Osteoblast (primary cell): Measurements from ENCODE around the gene RSPH10B2. TPM values are rescaled to one million over a fixed set of nuclear protein-coding genes. Genes with fewer than 3 reads are reported as not detected.
"Not testable (repeated sequence)": the region's sequence is repeated elsewhere in the genome, so short reads cannot be mapped to it uniquely, and the experiment has no call there.

Source experiments
- DNase-seq: peaks from one replicate; pipeline ENCODE4 v3.0.0; 2011; ENCODE audit warnings: low spot score, mixed read lengths; ENCODE audit not compliant: insufficient read length; ENCODE audit errors: missing footprints
- H2AFZ ChIP-seq: 2 replicates; pipeline ENCODE4 v1.6.0; 2011; ENCODE audit warnings: mild to moderate bottlenecking, low read length
- H3K27ac ChIP-seq: 2 replicates; pipeline ENCODE4 v1.5.1; 2011; ENCODE audit warnings: mild to moderate bottlenecking, low read depth, low read length, moderate library complexity
- H3K27me3 ChIP-seq: 2 replicates; pipeline ENCODE4 v1.6.0; 2012; ENCODE audit warnings: mild to moderate bottlenecking, control low read depth, inconsistent platforms, low read length, moderate library complexity; ENCODE audit not compliant: insufficient read depth
- H3K36me3 ChIP-seq: 2 replicates; pipeline ENCODE4 v1.5.1; 2011; ENCODE audit warnings: mild to moderate bottlenecking, low read length, control low read depth, moderate library complexity; ENCODE audit not compliant: insufficient read depth
- H3K4me1 ChIP-seq: 2 replicates; pipeline ENCODE4 v1.5.1; 2011; ENCODE audit warnings: mild to moderate bottlenecking, low read length, control low read depth, moderate library complexity; ENCODE audit not compliant: insufficient read depth
- H3K4me2 ChIP-seq: 2 replicates; pipeline ENCODE4 v1.6.0; 2011; ENCODE audit warnings: mild to moderate bottlenecking, low read length; ENCODE audit not compliant: insufficient read depth
- H3K4me3 ChIP-seq: fragments of 200-600 bp; sonication (generic); 3 replicates; pipeline ENCODE4 v1.5.1; 2012; ENCODE audit warnings: mild to moderate bottlenecking, low read length, inconsistent platforms; ENCODE audit not compliant: insufficient read depth
- H3K79me2 ChIP-seq: 2 replicates; pipeline ENCODE4 v1.6.0; 2012; ENCODE audit warnings: mild to moderate bottlenecking, low read length, control low read depth, inconsistent platforms; ENCODE audit not compliant: insufficient read depth
- H3K9me3 ChIP-seq: 2 replicates; pipeline ENCODE4 v1.5.1; 2011; ENCODE audit warnings: low read depth, low read length, control low read depth
- H4K20me1 ChIP-seq: 2 replicates; pipeline ENCODE4 v1.6.0; 2012; ENCODE audit warnings: mild to moderate bottlenecking, low read length, control low read depth; ENCODE audit not compliant: insufficient read depth
- total RNA-seq: library from RNA; depleted of rRNA; stranded (reverse); fragments of >200 nt; gene quantifications from 2 replicates; pipeline ENCODE4 v1.2.3, GENCODE V29; 2012

Gene RSPH10B2
- total RNA-seq, 1 donor: not detected

DNA sequence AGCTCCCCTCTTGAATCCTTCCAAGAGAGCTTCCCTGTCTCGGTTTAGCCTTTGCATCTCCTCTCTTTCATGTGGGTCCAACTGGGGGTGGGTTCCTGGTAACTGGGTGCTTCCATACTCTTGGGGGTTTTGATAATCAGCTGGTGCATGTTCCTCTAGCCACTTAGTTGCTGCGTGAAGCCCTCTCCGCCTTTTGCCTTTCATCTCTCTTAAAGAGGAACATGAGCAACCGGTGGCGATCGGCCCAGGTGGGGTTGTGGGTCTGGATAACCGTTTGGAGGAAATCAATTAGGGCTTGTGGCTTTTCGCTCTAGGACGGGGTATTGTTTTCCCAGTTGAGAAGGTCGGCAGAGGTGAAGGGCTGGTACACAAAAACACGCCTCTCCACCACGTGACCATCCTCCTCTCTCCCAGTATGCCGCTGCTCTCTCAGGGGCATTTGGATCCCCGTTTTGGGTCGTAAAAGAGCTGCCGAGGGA lies 92.1 kb downstream of the RSPH10B2 start:
- not testable (repeated sequence) for H3K36me3 ChIP-seq, H4K20me1 ChIP-seq, H3K9me3 ChIP-seq, H3K4me3 ChIP-seq, H3K27me3 ChIP-seq, H2AFZ ChIP-seq, H3K79me2 ChIP-seq, H3K4me1 ChIP-seq, H3K4me2 ChIP-seq, H3K27ac ChIP-seq, DNase-seq

DNA sequence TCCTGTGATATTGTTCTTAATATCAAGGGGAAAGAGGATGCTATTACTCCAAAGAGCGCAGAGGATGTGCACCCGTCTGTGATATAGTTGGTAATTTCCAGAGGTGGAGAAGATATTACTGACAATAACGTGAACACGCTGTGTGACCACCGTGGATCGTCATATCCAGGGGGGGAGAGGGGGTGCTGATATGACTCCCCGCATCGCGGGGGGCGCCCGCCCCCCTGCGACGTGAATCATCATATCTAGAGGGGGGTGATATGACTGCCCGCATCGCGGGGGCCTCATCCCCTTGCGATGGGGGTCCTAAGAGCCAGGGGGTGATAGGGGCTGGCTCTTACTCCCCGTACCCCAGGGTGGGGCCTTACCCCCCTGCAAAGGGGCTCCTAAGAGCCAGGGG lies 93.8 kb downstream of the RSPH10B2 start:
- not testable (repeated sequence) for H3K27ac ChIP-seq, DNase-seq, H3K4me3 ChIP-seq

More for the DNA sequence above, 93.8 kb downstream of the RSPH10B2 start:
- H3K4me2 ChIP-seq, H3K36me3 ChIP-seq, H3K79me2 ChIP-seq, H3K4me1 ChIP-seq, H3K9me3 ChIP-seq, H3K27me3 ChIP-seq, H2AFZ ChIP-seq, H4K20me1 ChIP-seq: not testable (repeated sequence)

Other genes starting within 250 kb of the RSPH10B2 start
- under 0.01 TPM in 1 of 2 replicates, not detected in the other for gene GRID2IP, start 202.6 kb upstream of the RSPH10B2 start, total RNA-seq
- gene ZDHHC4, start 176.6 kb upstream of the RSPH10B2 start, total RNA-seq: 51.0 and 61.6 TPM in 2 replicates
- 11.9 and 13.0 TPM in 2 replicates for gene INTS15, start 164.1 kb upstream of the RSPH10B2 start, total RNA-seq
- under 0.01 TPM in 2 replicates for gene ZNF853, start 138.5 kb upstream of the RSPH10B2 start, total RNA-seq
- 12.4 and 14.1 TPM in 2 replicates for gene ZNF316, start 116.8 kb upstream of the RSPH10B2 start, total RNA-seq
- gene ZNF12, start 47.2 kb upstream of the RSPH10B2 start, total RNA-seq: 20.9 and 22.8 TPM in 2 replicates
- 50.4 and 67.3 TPM in 2 replicates for gene CCZ1B, start 72.2 kb downstream of the RSPH10B2 start, total RNA-seq